A549 treated with RU486 at 1 μM for 4 hours (cell line): Measurements from ENCODE around the gene EAPP. TPM values are rescaled to one million over a fixed set of nuclear protein-coding genes. Genes with fewer than 3 reads are reported as not detected.

Experiments
- total RNA-seq: library from RNA; stranded (reverse); fragments of 200-300 nt; extraction: Qiagen RNA extraction; gene quantifications from 5 replicates; pipeline ENCODE4 v1.2.3, GENCODE V29; 2022; ENCODE audit warnings: low read depth

Gene EAPP
- total RNA-seq = 31.1 to 48.5 TPM (median 39.7 TPM) in 5 replicates

GRCh38 chr14:34539407-34540180 is at the start of gene EAPP:
Gene EAPP (minus strand): TSS chr14:34539701. CDS start chr14:34539628, 73 bp downstream.

Other genes starting within 250 kb of the EAPP start
- gene SPTSSA, start 77.5 kb downstream of the EAPP start, total RNA-seq = 15.0 to 28.8 TPM (median 25.2 TPM) in 5 replicates
- gene SNX6, start 90.4 kb upstream of the EAPP start, total RNA-seq = 43.7 to 103 TPM (median 74.5 TPM) in 5 replicates
- gene CFL2, start 174.9 kb upstream of the EAPP start, total RNA-seq = 50.9 to 117 TPM (median 117 TPM) in 5 replicates